ENCODE measurements around the gene ASTN1.

The ASTN1 gene

DNA sequence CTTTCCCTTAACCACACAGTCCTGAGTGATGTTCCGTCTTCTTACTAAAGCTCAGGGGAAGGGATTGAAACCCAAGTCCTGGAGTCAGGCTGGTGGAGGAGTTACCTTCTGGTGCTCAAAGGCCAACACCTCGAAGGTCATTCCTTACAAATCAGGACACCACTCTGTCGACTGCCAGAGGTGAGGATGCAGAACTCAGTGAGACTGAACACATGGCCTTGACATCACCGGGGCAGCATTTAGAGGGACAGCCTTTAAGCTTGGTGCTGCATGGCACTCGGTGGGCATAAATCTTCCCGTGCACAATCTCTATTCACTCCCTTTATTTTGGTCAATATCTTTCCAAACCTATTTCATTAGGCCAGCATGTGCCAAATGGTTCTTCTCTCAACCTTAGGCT is 130.9 kb downstream of the ASTN1 start:
- no peak for DNase-seq (ENCODE audit: low spot score)

DNA sequence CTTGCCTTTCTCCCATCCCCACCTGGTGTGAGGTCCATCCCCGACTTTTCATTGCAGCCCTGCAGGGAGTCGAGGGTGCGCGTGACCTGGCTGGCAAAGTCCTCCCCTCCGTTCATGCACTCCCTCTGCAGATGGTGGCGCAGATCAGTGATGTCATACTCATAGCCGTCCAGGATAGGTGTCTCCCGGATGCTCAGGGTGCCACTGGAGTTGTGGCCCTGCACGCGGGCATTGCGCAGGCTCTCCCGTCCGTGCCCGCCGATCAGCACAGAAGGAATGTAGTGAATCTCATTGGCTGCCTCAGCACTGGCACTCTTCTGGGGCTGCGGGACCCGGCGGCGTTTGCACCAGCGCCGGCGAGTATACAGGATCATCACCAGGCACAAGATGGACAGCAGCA is 132.1 kb downstream of the ASTN1 start:
- no peak for DNase-seq (ENCODE audit: low spot score)

DNA sequence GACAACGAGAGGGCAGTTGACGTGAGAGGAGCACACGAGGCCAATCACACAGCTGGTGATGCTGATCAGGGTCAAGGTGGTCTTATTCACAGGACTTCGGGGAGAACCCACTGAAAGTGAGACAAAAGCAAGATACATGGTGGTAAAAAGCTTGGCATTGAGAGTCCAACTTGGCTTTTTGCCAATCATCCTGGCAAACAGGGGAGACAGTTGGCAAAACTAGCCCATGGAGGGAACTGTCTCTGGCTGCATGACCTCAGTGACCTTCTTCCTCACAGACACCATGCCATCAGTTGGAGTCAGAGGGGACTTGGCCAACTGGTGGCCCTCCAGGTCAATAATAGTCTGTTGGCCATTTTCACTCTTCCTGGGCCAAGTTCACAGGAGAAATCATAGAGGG is 139.9 kb downstream of the ASTN1 start:
- no peak for DNase-seq (ENCODE audit: low spot score)

DNA sequence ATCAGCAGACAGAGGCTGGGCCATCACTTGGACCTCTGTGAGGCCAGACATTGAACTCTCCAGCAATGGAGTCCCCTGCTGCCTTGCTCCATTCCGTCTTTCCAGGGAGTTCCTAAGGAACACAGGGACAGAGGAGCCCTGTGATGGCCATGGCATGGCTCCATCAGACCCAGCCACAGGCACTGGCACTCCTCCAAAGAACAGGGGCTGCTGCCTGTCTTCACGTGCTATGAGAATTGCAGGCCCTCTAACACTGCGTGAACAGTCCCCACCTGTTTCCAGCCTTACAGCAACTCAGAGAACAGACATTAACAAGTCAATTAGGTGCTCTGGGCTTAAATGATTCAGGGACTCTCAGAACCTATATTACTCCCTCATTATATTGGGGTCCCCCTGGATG is 140.8 kb downstream of the ASTN1 start:
- DNase-seq (ENCODE audit: low spot score): no peak

DNA sequence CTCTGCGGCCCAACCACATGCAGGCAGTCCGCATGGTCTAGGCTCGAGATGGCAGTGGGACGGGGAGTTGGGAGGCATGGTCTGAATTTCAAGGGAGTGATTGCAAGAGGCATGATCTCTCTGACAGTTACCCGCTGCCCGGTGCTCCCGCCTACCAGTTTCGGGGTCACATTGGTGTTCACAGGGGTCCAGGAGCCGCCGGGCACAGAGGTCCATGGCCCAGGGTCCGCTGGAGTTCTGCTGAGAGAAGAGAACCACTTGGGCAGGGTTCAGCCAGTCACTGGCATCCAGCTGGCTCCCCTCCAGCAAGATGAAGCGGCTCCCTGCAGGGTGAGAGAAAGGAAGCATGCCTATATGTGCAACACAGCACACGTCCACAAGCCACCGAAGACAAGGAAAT is 141.3 kb downstream of the ASTN1 start:
- DNase-seq (ENCODE audit: low spot score): no peak

DNA sequence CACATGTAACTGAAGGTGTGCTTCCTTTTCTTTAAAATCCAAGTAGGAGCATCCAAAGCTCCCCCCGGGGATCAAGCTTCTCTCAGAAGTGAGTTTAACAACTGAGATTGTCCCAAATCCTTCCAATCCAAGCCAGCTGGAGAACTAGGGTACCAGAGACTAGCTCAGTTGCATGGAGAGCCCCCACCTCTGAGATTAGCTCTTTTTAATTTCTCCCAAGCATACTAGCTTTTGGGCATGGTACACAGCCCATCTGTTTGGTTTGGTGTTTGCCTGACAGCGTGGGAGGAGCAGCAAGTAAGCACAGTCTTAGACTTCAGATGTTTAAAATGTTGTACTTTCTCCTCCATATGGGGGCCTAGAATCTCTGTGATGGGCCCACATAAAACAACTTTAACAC is 142.8 kb downstream of the ASTN1 start:
- no peak for DNase-seq (ENCODE audit: low spot score)

DNA sequence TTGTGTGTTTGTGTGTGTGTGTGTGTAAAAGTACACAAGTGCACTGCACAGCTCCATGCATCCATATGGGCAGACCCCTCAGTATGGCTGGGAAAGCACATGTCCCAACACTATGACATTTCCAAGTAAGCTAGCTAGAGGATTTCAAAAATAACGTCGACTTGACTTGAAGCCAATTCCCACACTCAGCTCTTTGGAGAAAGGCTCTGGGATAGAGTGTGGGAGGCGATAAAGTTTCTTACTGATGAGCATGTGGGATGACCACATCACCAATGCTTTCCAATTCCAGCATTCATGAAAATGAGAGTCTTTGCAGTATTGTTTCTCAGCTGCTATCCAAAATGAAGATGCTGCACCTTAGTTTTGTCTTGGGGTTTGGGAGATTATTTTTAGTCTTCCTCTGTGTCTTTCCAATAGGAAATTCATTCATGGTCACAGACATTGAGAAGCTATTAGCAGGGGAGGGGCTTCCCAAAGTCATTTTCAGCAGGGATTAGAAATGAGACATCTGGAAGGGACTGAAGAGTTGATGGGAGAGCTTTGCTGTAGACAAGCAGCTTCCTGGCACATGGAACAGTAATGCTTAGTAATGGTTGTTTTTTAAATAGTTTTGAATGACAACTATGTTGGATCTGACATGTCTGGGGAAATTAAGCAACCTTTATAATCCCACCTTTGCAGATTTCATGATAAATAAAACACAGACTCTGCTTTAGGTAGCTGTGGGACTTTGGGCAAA is 143.5 kb downstream of the ASTN1 start:
- no peak for DNase-seq (ENCODE audit: low spot score)

DNA sequence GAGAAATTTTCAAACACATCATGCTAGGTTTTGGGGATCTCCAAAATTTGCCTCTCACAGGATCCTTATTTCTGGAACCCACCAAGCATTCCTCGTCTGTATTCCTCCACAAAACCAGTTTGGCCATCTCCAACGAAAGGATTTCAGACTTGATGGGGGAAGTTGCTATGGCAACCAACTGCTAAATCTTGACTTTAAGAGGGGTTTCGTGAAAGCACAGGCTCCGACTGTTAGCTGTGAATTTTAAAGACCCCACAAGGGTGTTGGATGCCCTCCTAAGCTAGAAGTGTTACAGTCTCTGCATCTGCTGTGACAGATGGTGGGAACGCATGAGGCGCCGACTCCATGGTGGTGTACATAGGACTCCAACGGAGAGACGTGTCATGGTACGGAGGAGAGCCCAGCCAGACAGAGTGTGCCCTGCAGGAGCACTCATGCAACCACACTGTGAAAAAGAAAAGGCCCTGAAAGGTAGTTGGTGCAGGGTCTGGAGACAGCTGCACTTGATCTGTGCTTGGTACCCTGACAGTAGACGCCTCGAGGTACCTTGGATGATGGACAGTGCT is 147.1 kb downstream of the ASTN1 start:
- no peak for DNase-seq (ENCODE audit: low spot score)

DNA sequence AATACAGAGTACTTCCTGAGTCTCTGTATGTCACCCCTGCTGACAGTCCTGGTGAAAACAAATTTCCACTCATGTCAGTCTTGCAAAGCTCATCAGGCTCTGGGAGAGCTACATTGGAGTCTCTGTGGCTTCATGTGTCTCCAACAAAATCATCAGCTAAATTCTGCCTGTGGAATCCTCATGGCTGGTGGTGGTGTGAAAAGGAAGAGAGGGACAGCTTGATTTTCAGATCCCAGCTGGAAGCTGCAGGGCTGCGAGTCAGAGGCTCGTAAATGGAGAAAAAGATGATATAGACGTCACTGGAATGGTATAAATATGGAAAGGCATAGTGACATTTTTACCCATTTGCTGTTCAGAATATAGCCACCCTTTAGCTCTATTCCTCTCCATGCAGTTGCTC is 150.2 kb downstream of the ASTN1 start:
- DNase-seq (ENCODE audit: low spot score): no peak

DNA sequence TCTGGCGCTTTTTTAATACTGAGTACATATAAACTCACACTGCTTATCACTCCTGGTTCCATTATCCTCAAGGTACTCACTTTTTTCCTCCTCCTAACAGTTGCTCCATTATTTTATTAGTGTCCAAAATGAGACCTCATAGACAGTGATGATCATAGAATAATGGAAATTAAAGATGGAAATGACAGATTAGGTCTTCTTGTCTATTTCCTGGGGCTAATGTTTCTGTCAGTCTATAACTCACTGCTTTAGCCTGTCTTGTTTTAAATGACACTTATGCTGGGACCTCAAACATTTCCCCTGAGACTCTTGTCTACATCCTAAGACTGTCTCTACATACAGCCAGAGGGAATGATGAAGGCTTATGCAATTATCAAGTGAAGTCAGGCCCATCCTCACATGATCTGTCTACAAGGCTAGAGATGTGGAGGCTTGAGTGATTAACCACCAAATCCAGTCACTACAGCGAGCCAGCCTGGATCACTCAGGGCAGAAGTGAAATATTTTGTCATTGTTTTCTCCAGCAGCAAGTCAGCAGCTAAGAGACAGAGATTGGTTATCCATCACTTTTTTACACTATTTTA is 152.1 kb downstream of the ASTN1 start:
- DNase-seq (ENCODE audit: low spot score): no peak

DNA sequence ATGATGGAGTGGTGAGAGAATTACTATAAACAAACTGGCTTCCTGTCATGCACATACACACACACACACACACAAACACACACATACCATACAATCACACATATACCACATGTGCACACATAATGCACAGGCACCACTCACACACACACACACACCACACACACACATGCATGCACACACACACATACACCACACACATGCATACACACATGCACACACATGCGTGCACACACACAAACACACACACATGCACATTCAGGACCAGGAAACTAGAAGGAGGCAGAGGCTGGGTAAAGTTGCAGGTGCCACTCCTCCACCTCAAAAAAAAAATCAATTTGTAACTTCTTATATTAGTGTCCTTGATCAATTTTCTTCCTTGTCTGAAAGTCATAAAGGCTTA is 153.0 kb downstream of the ASTN1 start:
- no peak for DNase-seq (ENCODE audit: low spot score)

DNA sequence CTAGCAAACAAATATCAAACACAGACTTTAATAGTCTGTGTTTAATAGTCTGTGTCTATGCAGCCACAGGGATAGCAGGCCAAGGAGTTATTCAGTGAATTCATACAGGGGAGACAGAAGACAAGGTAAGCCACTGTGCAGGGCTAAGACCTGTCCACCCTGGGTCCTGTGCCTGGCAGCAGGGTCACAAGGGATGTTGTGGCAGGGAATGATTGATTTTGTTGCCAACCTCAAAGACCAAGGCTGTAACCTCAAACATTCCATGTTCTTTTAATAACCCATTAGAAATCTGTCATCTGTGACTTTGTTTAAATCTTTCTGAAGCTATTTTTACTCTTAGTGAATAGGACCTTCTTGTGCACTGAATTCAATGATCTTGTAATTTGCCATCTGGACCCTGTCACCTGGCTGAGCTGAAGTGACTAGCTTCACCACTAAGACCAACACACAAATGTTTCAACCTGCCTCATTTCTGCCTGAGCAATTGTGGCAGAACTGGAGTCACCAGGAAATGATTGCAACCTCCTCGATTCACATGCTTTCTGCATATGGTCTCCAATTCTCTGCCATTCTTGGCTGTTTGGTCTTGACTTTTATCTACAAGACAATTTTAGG is 154.2 kb downstream of the ASTN1 start:
- DNase-seq (ENCODE audit: low spot score): no peak

DNA sequence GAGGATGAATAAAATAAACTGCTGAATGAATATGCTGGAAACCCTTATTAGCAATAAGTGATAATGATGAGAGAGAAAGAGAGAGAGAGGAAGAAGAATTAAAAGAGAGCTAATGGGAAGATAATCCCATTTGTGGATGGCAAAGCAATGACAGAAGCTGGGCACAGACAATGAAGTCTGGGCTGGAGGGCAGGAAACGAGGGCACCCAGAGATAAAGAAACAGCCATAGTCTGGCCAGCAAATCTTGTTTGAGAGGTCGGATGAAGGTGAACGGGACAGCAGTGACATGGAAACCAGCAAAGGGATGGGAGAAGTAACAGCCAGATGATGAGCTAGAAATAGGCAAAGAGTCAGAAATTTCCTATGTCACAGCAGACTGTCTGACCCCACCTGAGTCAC is 155.9 kb downstream of the ASTN1 start:
- no peak for DNase-seq (ENCODE audit: low spot score)

DNA sequence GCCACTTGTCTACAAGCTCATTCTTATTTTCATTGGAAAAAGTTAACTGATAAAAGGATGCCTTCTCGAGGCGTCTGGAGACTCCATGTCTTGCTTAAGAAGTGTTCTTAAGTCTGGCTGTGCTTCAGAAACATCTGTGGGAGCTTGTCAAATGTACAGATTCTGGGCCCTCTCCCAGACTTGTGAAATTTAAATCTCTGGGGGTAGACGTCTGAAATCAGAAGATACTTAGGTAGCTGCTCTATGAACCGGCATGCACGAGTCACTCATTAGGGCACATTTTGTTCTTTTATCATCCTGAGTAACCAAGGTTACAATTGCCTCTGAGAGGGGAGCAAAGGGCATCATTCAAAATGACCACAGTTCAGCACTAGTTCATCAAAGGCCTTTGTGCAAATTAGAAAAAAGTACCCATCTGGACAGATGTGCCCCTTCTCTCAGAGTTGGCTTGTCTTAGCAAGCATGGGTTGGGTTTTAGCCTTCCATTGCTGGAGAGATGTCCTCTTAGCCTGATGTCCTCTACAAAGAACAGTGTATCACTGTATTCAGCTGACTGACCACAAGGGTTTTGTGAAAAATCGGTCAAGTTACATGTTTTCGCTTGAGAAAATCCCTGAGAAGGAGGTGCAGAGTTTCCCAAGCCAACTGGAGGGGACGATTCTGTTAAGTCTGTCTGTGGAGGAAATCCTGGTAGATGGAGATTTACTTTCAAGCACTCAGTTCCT is 156.9 kb downstream of the ASTN1 start:
- no peak for DNase-seq (ENCODE audit: low spot score)

DNA sequence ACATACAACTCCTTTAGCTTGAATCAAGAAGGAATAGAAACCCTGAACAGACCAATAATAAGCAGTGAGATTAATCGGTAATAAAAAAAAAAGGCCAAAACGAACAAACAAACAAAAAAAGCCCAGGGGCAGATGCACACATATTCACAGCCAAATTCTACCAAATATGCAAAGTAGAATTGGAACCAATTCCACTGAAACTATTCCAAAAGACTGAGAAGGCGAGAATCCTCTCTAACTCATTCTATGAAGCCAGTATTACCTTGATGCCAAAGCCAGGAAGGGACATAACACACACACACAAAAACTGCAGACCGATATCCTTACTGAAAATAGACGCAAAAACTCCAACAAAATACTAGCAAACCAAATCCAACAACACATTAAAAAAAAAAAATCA is 161.6 kb downstream of the ASTN1 start:
- DNase-seq (ENCODE audit: low spot score): no peak

DNA sequence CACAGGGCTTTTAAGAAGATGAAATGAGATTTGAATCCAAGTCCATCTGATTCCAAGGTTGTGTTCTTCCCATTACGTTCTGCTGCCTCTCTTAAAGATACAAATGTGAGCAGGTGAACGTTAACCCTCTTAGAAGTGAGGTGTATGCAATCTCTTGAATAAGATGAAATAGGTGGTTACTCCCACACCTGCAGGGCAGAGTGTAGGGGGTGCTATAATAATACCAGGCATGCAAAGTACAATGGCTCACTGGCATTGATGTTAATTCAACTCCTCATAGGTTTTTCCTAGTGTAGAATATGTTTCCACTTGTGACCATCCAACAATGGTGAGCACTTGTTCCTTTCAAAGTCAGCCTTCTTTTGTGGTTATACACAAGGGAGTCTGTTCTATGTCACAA is 163.0 kb downstream of the ASTN1 start:
- DNase-seq (ENCODE audit: low spot score): no peak

DNA sequence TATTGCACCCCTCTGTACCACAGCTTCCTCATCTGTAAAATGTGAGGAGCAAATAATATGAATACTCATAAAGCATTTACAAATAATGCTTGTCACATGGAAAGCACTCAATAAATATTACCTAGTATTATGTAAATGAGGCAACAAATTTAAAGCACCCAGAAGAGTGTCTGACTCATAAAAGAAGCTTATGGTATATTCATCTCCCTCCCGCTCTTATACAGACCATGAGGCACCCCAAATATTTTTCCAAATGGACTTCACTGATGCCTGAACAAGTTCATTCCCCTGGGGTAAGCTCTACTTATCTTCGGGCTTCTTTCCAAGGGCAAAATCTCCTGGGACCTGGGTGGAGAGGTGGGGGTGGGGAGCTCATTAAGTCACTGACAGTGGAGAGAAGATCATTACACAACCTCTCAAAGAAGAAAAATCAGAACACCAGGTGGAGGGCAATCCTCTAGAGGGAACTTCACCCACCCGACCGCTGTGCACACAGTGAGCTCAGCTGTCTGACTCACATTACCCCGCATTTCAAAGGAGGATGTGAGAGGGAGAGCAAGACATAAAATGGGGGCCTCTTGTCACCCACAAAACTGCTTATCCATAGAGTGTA is 166.2 kb downstream of the ASTN1 start:
- DNase-seq (ENCODE audit: low spot score): no peak

DNA sequence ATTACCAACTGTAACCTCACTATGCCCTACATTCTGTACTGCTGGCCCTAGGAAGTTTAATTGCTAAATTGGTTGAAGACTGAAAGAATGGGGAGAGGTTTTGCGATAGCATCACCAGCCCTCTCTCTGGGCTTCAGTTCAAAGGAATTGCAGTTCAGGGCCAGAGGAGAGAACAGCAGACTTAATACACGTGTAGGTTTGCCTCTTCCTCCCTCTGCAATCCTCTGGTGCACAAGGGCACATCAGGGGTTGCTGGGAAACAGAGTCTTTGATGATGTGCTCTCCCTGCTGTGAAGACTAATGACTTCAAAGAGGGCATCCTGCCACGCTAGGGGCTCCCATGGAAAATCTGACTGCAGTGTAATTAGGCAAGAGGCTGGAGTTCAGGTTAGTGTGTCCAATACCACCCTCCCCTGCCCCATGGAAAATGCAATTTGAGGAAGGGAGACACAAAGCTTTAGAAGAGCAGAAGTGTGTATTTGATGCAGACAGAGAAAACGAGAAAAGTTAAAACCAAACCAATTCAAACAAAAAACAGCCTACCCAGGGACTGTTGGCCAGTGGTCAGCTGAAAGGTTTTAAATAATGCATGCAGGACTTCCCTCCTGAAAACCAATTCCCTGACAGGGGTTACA is 167.9 kb downstream of the ASTN1 start:
- no peak for DNase-seq (ENCODE audit: low spot score)

DNA sequence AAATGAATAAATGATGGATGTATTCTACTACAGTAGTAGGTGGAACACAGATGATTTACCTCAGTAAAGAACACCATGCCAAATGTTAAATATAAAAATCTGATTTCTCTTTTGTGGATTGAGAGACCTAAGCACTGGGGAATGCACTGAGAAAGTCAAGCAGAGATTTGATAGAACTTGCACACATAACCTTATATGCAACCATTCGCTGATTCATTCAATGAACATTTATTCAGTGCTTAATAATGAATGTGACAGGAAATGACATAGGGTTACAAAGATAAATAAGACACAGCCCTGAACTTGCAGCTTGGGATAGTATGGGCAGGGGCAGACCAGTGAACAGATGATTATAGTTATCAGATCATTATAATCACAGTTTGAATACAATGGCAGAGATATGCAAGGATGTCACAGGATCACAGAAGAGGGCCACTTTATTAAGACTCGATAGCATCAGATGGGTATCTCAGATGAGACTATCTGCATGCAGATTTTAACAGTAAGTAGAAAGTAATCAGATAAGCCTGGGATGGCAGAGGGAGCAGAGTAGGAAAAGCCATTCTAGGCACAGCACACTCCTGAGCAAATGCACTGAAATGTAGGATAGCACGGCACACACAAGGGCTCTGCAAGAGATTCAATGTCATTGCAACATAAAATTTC is 169.4 kb downstream of the ASTN1 start:
- no peak for DNase-seq (ENCODE audit: low spot score)

DNA sequence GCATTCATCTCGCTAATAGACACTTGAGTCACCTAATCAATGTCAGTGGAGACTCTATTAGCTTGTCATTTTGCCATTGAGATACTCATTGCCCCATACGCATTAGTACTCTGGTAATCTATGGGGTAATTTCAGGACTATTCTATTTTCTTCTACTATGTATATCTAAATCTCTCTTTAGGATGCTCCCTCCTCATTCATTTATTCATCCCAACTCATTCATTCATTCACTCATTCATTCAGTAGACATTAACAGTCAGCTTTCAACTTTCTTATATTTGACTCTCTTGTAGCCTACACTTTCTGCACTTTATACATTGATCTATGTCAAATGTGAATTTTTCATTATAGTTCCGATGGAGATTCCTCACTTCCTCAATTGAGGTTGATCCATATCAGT is 170.9 kb downstream of the ASTN1 start:
- no peak for DNase-seq (ENCODE audit: low spot score)

DNA sequence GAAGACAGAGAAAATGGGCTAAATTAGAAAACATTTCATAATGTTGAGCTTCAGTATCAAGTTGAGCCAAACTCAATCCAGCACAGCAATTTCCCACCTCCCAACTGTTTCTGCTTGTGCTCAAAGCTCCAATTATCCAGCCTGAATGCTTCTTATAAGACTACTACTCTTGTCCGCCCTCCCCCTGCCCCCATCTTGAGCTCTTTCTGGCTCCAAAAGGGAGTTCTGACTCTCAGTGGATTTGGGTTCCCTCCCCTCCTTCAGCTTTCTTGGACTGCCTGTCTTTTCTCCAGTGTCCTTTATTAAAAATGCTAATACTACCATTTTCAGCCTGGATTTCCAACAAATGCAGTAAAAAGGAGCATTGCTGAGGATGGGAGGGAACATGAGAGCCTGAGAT is 174.8 kb downstream of the ASTN1 start:
- no peak for DNase-seq (ENCODE audit: low spot score)

Data from activated CD4-positive, alpha-beta T cell treated with anti-CD3 and anti-CD28 coated beads, Interleukin-2, Interleukin-4, amounts not matched to agents 100 ng/mL and 50 ng/mL, durations not matched to agents 16 hours and 8 hours (primary cell).